Fibroblast of the aortic adventitia (primary cell): ENCODE results near the gene PALLD. TPM values are rescaled to one million over a fixed set of nuclear protein-coding genes. Genes with fewer than 3 reads are reported as not detected.
"Not testable (repeated sequence)": the region's sequence is repeated elsewhere in the genome, so short reads cannot be mapped to it uniquely, and the experiment has no call there.

Experiments
- DNase-seq: peaks from one replicate; pipeline ENCODE4 v3.0.0-alpha.2; 2010; ENCODE audit warnings: low read depth
- H3K4me3 ChIP-seq: 2 replicates; pipeline ENCODE4 v1.5.1; 2011; ENCODE audit warnings: low read depth, mild to moderate bottlenecking, control low read depth, low read length, moderate library complexity
- CTCF ChIP-seq: IDR thresholded peaks from 2 replicates; pipeline ENCODE4 v1.5.1; 2011; ENCODE audit warnings: mild to moderate bottlenecking, low read length, control low read depth, inconsistent platforms; ENCODE audit not compliant: insufficient read depth
- total RNA-seq: library from RNA; depleted of rRNA; stranded (reverse); fragments of >200 nt; gene quantifications from 2 replicates; pipeline ENCODE4 v1.2.3, GENCODE V29; 2012; ENCODE audit warnings: low replicate concordance

Gene PALLD
- total RNA-seq, 1 donor = 52.1 TPM

GRCh38 chr4:168800926-168801325 lies 304.1 kb downstream of the PALLD start:
- no peak for DNase-seq
- no peak for TF ChIP-seq CTCF
- H3K4me3 ChIP-seq = no peak overlapping the region

GRCh38 chr4:168802222-168802621 lies 305.4 kb downstream of the PALLD start:
- H3K4me3 ChIP-seq = no peak overlapping the region
- no peak for DNase-seq
- no peak for TF ChIP-seq CTCF

GRCh38 chr4:168803052-168803451 lies 306.2 kb downstream of the PALLD start:
- not testable (repeated sequence) for H3K4me3 ChIP-seq, DNase-seq

GRCh38 chr4:168803732-168804131 lies 306.9 kb downstream of the PALLD start:
- peak; percentile 77 for DNase-seq
- no peak overlapping the region for H3K4me3 ChIP-seq
- no peak for TF ChIP-seq CTCF

GRCh38 chr4:168804146-168804545 lies 307.3 kb downstream of the PALLD start:
- DNase-seq = no peak
- H3K4me3 ChIP-seq = no peak overlapping the region
- no peak for TF ChIP-seq CTCF

GRCh38 chr4:168805341-168805740 lies 308.5 kb downstream of the PALLD start:
- no peak for DNase-seq

GRCh38 chr4:168806247-168806646 lies 309.4 kb downstream of the PALLD start:
- not testable (repeated sequence) for H3K4me3 ChIP-seq, DNase-seq

More at GRCh38 chr4:168805341-168805740, 308.5 kb downstream of the PALLD start:
- no peak overlapping the region for H3K4me3 ChIP-seq
- TF ChIP-seq CTCF = no peak

- no peak overlapping the region for H3K4me3 ChIP-seq
- TF ChIP-seq CTCF = no peak
- DNase-seq = no peak
Observed at GRCh38 chr4:168811207-168811606, 314.4 kb downstream of the PALLD start.
